ENCODE measurements around the gene TMEM82.

Gene TMEM82

GRCh38 chr1:15701784-15702183 is 40.5 kb upstream of the TMEM82 start:
- Histone ChIP-seq H3K27me3 (no peaks in the 10 kb centered on the region), H3K4me3 (ENCODE audit: low read depth in 1 of 2, low read length in 1 of 2) (no peak overlapping the region), H3K4me1 (ENCODE audit: control insufficient read depth in 1 of 2, insufficient read depth in 1 of 2, low read depth in 1 of 2, low read length in 1 of 2) (peaks cover 11% of the 10 kb centered on the region in 2 experiments), H3K36me3 (peaks cover 19% of the 10 kb centered on the region), H3K9me3 (no peaks in the 10 kb centered on the region), H3K27ac (no peak overlapping the region)
- TF ChIP-seq CTCF (IDR thresholded peaks at IDR 0.05), result no peak

DNA sequence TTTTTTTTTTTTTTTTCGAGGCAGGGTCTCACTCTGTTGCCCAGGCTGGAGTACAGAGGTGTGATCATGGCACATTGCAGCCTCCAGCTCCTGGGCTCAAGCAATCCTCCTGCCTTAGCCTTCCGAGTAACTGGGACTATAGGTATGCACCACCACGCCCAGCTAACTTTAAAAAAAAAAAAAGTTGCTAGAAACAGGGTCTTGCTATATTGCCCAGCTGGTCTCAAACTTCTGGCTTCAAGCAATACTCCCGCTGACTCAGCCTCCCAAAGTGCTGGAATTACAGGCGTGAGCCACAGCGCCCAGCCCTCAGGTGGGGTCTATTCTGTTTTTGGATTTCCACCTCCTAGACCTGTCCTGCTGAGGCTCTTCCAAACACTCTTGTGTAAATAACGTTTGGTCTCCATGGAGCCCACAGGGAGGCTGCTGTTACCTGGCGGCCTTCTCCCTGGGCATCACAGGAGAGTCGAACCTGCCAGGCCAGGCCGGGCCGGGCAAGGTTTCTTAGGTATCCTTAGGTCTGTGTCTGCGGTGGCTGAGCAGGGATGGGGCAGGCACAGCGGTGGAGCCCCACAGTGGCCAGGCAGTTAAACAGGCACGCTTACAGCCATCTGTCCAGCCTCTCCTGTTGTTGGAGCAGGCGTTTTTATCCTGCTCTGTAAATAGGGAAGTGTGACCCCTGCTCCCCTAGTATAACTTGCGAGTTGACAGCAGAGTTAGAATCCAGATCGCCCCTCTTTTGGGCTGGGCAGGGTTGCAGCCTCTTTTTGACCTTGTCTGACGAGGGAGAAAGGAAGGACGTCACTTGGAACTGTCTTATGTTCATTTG is 39.4 kb upstream of the TMEM82 start:
- Histone ChIP-seq H3K27ac (no peak overlapping the region), H3K4me1 (ENCODE audit: control insufficient read depth in 1 of 2, insufficient read depth in 1 of 2, low read depth in 1 of 2, low read length in 1 of 2) (no peaks in the 10 kb centered on the region), H3K4me3 (ENCODE audit: low read depth in 1 of 2, low read length in 1 of 2) (no peak overlapping the region), H3K27me3 (no peaks in the 10 kb centered on the region), H3K9me3 (no peaks in the 10 kb centered on the region), H3K36me3 (peaks cover 21% of the 10 kb centered on the region)
- TF ChIP-seq CTCF (IDR thresholded peaks at IDR 0.05), result no peak

DNA sequence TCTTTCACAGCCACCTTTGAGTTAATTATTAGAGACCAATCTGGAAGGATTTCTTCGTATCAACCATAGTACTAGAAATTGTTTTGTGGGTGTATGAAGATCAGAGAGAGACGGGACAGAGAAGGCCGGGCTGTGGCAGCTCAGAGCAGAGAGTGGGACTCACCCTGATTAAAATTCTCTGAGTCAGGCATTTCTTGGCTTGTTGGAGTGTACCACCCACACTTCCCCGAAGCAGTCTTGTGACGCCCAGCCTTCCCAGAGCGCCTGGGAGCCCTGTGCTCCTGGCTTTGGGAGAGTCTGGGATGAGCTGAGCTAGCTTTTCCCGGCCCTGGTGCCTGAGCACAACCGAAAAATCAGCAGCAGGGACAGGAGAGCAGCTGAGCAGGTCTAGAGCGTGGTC is 38.7 kb upstream of the TMEM82 start:
- H3K27ac ChIP-seq, result no peak overlapping the region
- no peak for TF ChIP-seq CTCF (IDR thresholded peaks at IDR 0.05)
- no peak overlapping the region for H3K4me3 ChIP-seq (ENCODE audit: low read depth in 1 of 2, low read length in 1 of 2)

DNA sequence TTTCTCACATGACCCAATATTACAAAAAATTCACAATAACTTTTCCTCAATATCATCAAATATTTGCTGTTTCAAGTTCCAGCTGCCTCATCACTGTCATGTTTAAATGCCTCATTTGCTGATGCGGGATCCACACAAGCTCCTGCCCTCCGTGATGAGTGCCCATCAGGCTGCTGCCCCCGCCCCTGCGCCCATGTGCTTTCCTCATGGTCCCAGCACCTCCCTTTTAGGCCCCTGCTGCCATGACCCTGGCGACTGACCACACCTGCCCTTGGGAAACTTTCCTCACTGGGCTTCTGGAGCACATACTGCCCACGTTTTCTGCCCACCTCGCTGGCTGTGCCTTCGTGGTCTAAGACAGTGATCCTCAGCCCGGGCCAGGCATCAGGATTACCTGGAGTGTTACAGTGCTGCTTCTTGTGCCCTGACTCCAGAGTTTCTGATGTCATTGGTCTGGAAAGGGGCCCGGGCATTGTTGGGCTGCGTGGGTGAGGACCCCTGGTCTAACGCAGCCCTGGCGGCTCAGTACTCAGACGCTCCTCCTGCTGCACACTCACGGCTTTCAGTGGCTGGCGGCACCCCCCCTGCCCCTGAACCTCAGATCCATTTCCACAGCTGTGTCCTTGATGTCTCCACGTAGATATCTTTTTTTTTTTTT is 37.6 kb upstream of the TMEM82 start:
- Histone ChIP-seq H3K9me3 (no peaks in the 10 kb centered on the region), H3K4me1 (ENCODE audit: control insufficient read depth in 1 of 2, insufficient read depth in 1 of 2, low read depth in 1 of 2, low read length in 1 of 2) (no peaks in the 10 kb centered on the region), H3K27ac (no peak overlapping the region), H3K27me3 (no peaks in the 10 kb centered on the region), H3K36me3 (peaks cover 21% of the 10 kb centered on the region), H3K4me3 (ENCODE audit: low read depth in 1 of 2, low read length in 1 of 2) (no peak overlapping the region)
- no peak for TF ChIP-seq CTCF (IDR thresholded peaks at IDR 0.05)

More for the DNA sequence above, 38.7 kb upstream of the TMEM82 start:
- no peaks in the 10 kb centered on the region for H3K4me1 ChIP-seq (ENCODE audit: control insufficient read depth in 1 of 2, insufficient read depth in 1 of 2, low read depth in 1 of 2, low read length in 1 of 2)
- peaks cover 21% of the 10 kb centered on the region for H3K36me3 ChIP-seq
- no peaks in the 10 kb centered on the region for H3K27me3 ChIP-seq
- no peaks in the 10 kb centered on the region for H3K9me3 ChIP-seq

DNA sequence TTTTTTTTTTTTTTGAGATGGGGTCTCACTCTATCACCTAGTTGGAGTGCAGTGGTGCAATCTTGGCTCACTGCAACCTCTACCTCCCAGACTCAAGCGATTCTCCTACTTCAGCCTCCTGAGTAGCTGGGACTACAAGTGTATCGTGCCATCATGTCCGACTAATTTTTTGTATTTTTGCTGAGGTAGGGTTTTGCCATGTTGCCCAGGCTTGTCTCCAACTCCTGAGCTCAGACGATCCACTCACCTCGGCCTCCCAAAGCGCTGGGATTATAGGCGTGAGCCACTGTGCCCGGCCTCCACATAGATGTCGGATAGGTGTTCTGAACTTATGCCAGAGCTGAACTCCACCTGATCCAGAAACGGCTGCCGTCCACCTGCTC is 37.1 kb upstream of the TMEM82 start:
- Histone ChIP-seq H3K36me3 (peaks cover 21% of the 10 kb centered on the region), H3K4me3 (ENCODE audit: low read depth in 1 of 2, low read length in 1 of 2) (no peak overlapping the region), H3K27me3 (no peaks in the 10 kb centered on the region), H3K27ac (no peak overlapping the region), H3K4me1 (ENCODE audit: control insufficient read depth in 1 of 2, insufficient read depth in 1 of 2, low read depth in 1 of 2, low read length in 1 of 2) (no peaks in the 10 kb centered on the region), H3K9me3 (no peaks in the 10 kb centered on the region)
- TF ChIP-seq CTCF (IDR thresholded peaks at IDR 0.05), result no peak
